Activated CD4-positive, alpha-beta T cell treated with anti-CD3 and anti-CD28 coated beads, Interleukin-10, Interleukin-2, amounts not matched to agents 100 ng/mL and 50 ng/mL, durations not matched to agents 16 hours and 8 hours (primary cell): ENCODE data around the gene CKAP2.
"Not testable (repeated sequence)": the region's sequence is repeated elsewhere in the genome, so short reads cannot be mapped to it uniquely, and the experiment has no call there.

Experiments used
- DNase-seq: peaks from one replicate; pipeline ENCODE4 v3.0.0-alpha.2; 2020

CKAP2 gene

DNA sequence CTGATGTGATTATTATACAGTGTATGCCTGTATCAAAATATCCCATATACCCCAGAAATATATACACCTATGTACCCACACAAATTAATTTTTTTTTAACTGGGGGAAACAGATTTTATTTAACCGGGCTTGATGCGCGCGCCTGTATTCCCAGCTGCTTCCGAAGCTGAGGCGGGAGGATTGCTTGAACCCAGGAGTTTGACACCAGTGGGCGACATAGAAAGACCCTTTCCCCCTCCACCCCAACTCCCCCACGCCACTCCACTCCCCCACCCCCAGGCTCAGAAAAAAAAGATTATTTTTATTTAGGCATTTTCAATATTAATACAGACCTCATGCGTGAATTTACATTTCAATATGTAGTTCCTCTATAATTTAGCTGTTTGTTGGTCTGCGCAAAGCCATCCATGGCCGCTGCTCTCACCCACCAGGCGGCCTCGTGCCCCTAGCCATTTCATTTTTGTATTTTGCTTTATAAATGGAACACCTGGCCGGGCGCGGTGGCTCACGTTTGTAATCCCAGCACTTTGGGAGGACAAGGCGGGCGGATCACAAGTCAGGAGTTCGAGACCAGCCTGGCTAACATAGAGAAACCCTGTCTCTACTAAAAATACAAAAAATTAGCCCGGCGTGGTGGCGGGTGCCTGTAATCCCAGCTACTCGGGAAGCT, 4.0 kb upstream of the CKAP2 start:
- no peak for DNase-seq

DNA sequence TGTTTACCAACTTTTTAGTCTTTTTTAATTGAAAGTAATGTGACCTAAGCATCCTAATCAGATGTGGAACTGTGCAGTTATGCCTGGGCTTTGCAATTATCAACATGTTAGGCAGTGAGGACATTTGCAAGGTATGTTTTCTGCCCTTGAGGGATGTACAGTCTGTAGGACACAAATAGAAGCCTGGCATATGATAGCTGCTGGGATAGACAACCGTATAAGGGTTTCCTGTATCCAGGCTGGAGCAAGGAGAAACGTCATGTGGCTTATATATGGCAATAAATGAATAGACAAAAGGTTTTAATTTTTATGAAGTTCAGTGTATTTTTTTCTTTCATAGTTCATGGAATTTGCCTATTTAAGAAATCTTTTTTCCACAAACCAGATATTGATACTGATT, 2.8 kb upstream of the CKAP2 start:
- DNase-seq = no peak

DNA sequence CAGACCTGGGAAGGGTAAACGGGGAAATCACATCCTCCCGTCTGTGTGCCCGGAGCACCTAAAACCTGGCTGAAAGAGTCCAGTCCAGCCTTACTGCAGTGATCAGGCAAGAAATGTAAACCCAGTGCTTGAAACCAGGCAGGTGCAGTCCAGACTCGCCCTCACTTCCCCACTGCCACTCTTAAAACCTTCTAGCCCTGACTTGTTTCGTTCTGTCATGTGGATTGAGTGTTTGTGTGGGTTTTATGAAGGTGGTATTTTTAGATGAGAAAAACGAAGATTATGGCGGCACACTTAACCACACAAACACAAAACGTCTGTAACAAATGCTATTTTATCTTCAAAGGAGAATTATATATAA, 839 bp upstream of the CKAP2 start:
- peak; percentile 27 for DNase-seq

- peak; percentile 84 for DNase-seq
Observed at GRCh38 chr13:52455677-52456041, 381 bp downstream of the CKAP2 start.

GRCh38 chr13:52459668-52460067, 4.4 kb downstream of the CKAP2 start:
- no peak for DNase-seq

DNA sequence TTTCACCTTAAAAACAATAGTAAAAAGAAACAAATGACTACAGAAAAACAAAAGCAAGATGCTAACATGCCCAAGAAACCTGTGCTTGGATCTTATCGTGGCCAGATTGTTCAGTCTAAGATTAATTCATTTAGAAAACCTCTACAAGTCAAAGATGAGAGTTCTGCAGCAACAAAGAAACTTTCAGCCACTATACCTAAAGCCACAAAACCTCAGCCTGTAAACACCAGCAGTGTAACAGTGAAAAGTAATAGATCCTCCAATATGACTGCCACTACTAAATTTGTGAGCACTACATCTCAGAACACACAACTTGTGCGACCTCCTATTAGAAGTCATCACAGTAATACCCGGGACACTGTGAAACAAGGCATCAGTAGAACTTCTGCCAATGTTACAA, 6.0 kb downstream of the CKAP2 start:
- peak; percentile 55 for DNase-seq

- DNase-seq = no peak
Observed at GRCh38 chr13:52463526-52463925, 8.2 kb downstream of the CKAP2 start.

DNA sequence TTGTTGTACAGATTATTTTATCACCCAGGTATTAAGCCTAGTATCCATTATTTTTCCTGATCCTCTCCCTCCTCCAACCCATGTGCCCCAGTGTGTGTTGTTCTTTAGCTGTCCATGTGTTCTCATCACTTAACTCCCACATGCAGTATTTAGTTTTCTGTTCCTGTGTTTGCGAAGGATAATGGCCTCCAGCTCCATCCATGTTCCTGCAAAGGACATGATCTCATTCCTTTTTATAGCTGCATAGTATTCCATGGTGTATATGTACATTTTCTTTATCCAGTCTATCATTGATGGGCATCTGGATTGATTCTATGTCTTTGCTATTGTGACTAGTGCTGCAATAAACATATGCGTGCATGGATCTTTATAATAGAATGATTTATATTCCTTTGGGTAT, 13.2 kb downstream of the CKAP2 start:
- DNase-seq = not testable (repeated sequence)

GRCh38 chr13:52480677-52481428, 25.6 kb downstream of the CKAP2 start:
- DNase-seq = not testable (repeated sequence)

DNA sequence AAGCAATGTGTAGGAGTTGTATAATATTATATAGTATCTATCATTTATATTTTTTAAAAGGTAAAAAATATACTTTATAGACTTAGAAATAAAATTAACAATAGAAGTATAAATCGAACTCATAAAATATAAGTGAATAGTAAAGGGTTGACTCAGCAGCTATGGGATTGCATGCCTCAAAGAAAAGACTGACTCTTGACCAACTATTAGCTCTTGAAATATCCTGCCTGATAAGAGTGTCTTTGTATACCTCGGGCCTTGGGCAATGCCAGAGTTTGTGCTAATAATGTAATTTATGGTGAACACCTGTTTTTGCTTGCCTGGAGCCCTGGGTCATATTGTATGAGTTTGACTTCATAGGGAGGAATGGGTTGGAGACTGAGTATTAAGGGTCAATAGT, 31.8 kb downstream of the CKAP2 start:
- DNase-seq = not testable (repeated sequence)

GRCh38 chr13:52488763-52489162, 33.5 kb downstream of the CKAP2 start:
- DNase-seq = not testable (repeated sequence)

GRCh38 chr13:52491015-52491414, 35.7 kb downstream of the CKAP2 start:
- not testable (repeated sequence) for DNase-seq

- DNase-seq = not testable (repeated sequence)
Observed at GRCh38 chr13:52494241-52494640, 39.0 kb downstream of the CKAP2 start.

DNA sequence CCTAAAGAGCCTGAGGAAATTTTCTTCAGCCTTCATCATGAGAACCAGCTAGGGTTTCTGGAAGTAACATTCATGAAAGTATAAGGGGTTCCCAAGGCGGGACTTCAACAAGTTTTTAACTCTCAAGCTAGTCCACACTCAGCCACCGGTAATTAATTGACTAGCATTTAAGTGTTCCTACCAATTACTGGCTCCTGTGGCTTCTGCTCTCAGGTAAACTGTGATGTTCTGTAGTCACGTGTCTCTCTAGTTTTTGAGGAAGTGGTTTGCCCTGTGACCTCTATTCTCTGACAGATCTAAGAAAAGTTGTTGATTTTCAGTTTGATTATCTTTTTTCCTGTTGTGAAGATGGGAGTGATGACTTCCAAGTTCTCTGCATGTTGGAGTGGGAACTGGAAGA, 42.7 kb downstream of the CKAP2 start:
- DNase-seq = not testable (repeated sequence)

DNA sequence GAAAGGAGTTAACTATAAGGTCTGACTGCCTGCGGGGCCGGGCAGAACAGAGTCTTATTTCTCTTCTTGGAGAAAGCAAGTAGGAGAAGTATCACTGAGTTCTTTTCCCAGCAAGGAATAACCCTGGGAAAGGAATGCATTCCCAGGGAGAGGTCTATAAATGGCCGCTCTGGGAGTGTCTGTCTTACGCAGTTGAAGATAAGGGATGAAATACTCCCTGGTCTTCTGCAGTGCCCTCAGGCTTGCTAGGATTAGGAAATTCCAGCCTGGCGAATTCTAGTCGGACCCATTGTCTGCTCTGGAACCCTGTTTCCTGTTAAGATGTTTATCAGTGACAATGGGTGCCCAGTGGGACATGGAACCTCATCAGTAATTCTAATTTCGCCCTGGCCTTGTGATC, 47.0 kb downstream of the CKAP2 start:
- DNase-seq = not testable (repeated sequence)

DNA sequence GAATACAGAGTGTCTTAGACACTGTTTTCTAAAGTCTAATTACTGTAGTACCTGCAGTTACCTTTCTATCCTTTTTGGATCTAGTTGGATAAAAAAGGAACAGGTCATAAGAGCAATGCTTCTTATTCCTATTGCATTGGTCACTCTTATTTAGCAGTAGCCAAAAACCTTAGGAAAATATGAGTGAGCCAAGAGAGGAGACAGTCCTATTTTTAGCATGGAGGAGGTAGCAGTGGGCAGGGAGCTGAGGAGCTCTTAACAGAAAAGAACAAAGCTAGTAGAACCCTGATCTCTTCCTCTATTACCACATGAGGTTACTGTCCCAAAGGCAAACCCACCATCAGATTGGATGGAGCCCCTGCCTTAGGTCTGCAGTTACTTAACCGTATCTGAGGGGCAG, 50.6 kb downstream of the CKAP2 start:
- not testable (repeated sequence) for DNase-seq

- not testable (repeated sequence) for DNase-seq
Observed at GRCh38 chr13:52509532-52509931, 54.3 kb downstream of the CKAP2 start.

DNA sequence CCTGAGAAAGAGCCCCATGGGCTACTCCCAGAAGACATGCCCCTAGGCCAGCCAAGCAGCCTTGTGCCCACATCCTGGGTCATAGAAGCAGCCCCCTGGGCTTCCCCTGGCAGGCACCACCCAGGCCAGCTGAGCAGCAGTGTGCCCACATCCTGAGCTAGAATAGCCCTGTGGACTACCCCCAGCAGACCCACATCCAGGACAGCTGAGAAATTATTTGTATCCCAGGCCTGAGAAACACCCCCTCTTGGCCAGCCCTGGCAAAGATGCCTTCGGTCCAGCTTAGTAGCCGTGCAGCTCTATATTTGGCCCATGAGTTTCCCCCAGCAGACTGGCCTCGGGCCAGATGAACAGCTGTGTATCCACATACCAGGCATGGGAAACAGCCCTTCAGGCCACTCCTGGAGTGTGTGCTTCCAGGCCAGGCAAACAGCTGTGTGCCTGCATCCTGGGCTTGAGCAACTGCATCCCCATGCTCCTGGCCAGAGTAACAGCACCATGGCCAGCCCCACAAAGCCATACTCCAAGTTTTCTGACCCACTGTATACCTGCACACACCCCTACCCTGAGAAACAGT, 55.0 kb downstream of the CKAP2 start:
- DNase-seq = not testable (repeated sequence)

DNA sequence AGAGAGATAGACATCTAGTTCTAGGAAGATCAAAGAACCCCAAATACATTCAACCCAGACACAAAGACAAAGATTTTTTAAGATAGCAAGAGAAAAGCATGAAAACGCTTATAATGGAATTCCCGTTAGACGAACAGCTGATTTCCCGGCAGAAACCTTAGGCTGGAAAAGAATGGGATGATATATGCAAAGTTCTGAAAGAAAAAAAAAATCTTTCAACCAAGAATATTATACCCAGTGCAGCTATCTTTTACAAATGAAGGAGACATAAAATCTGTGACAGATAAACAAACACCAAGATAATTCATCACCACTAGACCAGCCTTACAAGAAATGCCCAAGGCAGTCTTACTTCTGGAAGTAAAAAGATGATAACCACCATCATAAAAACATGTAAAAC, 56.3 kb downstream of the CKAP2 start:
- not testable (repeated sequence) for DNase-seq

GRCh38 chr13:52513957-52514596, 58.8 kb downstream of the CKAP2 start:
- peak; percentile 73 for DNase-seq

- not testable (repeated sequence) for DNase-seq
Observed at GRCh38 chr13:52523323-52523722, 68.0 kb downstream of the CKAP2 start.
